ENCODE measurements around the gene ATP1A1. TPM values are rescaled to one million over a fixed set of nuclear protein-coding genes. Genes with fewer than 3 reads are reported as not detected.
A peak's percentile ranks its signal among the peaks of the same experiment; 100 is the strongest.

Gene ATP1A1
- total RNA-seq (ENCODE audit: unreplicated experiment), result 78.4 TPM
- long read RNA-seq, transcript ATP1A1-201 (23 exons, 3,654 nt), result major isoform, 5 of 8 reads
- long read RNA-seq, partial matches to known transcripts, result 1 of 8 reads
- long read RNA-seq, other reads (novel, unspliced or antisense), result 1 of 8 reads

DNA sequence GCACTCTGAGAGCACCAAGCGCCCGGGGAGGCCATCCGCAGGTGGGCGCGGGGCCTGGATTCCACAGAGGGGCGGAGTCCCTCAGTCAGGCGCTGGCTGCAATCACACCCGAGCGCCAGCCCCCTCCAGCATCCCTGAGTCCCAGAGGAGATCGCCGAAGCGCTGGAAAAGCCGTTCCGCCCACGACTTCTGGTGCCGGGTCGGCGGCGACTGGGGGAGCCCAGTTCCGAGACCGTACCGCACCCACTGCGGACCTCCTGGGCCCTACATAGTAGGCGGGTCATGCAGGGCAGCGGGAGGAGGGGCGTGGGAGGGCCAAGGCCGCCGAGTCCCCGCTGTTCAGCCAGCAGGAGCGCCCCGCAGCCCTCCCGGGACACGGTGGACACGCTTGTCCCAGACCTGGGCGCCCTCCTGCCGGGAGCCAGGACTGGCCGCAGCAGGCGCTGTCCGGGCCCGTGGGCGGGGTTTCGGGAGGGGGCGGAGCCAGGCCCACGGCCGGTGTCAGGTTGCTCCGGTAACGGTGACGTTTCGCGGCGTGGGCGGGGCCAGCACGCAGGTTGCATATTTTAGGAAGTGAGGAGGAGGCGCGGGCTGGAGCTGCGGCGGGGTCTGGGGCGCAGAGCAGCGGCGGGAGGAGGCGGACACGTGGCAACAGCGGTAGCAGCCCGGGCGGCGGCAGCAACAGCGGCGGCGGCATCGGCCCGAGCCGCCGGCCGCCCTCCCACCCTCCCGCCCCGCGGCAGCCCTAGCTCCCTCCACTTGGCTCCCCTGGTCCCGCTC lies at the start of gene ATP1A1:
Gene ATP1A1 (plus strand): TSS at position 594 of the 780 bp plus-strand sequence. CDS start 268 bp downstream, outside the sequence.
- H3K36me3 Mint-ChIP-seq (ENCODE audit: unreplicated experiment), result no peaks in the 10 kb centered on the region
- TF ChIP-seq, protein P1, sequence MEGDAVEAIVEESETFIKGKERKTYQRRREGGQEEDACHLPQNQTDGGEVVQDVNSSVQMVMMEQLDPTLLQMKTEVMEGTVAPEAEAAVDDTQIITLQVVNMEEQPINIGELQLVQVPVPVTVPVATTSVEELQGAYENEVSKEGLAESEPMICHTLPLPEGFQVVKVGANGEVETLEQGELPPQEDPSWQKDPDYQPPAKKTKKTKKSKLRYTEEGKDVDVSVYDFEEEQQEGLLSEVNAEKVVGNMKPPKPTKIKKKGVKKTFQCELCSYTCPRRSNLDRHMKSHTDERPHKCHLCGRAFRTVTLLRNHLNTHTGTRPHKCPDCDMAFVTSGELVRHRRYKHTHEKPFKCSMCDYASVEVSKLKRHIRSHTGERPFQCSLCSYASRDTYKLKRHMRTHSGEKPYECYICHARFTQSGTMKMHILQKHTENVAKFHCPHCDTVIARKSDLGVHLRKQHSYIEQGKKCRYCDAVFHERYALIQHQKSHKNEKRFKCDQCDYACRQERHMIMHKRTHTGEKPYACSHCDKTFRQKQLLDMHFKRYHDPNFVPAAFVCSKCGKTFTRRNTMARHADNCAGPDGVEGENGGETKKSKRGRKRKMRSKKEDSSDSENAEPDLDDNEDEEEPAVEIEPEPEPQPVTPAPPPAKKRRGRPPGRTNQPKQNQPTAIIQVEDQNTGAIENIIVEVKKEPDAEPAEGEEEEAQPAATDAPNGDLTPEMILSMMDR (IDR thresholded peaks at IDR 0.05; ENCODE audit: partially characterized antibody, unreplicated experiment), result no peak
- no peaks in the 10 kb centered on the region for H3K27me3 Mint-ChIP-seq (ENCODE audit: unreplicated experiment)
- peak; percentile 96 for DNase-seq
- H3K4me1 Mint-ChIP-seq (ENCODE audit: low read depth, unreplicated experiment), result peaks cover 23% of the 10 kb centered on the region
- H3K4me3 Mint-ChIP-seq (ENCODE audit: unreplicated experiment), result peak within 1 kb of the TSS; percentile 97
- H3K9me3 Mint-ChIP-seq (ENCODE audit: unreplicated experiment), result peaks cover 14% of the 10 kb centered on the region
- H3K27ac Mint-ChIP-seq (ENCODE audit: unreplicated experiment), result peak within 1 kb of the TSS; percentile 89

GRCh38 chr1:116323491-116323890 lies 49.6 kb upstream of the ATP1A1 start:
- Mint-ChIP-seq H3K4me3 (ENCODE audit: unreplicated experiment) (no peak overlapping the region), H3K4me1 (ENCODE audit: low read depth, unreplicated experiment) (no peaks in the 10 kb centered on the region), H3K27me3 (ENCODE audit: unreplicated experiment) (peaks cover 2% of the 10 kb centered on the region), H3K27ac (ENCODE audit: unreplicated experiment) (no peak overlapping the region), H3K9me3 (ENCODE audit: unreplicated experiment) (no peaks in the 10 kb centered on the region), H3K36me3 (ENCODE audit: unreplicated experiment) (no peaks in the 10 kb centered on the region)
- TF ChIP-seq, protein P1 (IDR thresholded peaks at IDR 0.05; ENCODE audit: partially characterized antibody, unreplicated experiment), result no peak
- DNase-seq, result no peak

DNA sequence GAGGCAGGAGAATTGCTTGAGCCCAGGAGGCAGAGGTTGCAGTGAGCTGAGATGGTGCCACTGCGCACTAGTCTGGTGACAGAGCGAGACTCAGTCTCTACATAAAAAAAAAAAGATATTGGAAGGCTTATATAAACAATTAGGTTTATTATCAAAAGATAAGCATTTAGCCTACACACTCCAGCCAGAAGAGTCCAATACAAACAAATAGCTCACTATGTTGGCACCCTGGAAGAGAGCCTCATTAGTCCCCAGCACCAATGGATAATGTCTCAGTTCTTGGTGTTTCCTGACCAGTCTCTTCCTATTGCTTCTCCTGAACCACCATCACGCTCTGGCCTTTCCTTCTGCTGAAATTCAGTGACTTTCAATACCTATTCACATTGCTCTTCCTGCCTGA lies 48.6 kb upstream of the ATP1A1 start:
- Mint-ChIP-seq H3K36me3 (ENCODE audit: unreplicated experiment) (no peaks in the 10 kb centered on the region), H3K4me3 (ENCODE audit: unreplicated experiment) (no peak overlapping the region), H3K4me1 (ENCODE audit: low read depth, unreplicated experiment) (no peaks in the 10 kb centered on the region), H3K9me3 (ENCODE audit: unreplicated experiment) (no peaks in the 10 kb centered on the region), H3K27me3 (ENCODE audit: unreplicated experiment) (peaks cover 2% of the 10 kb centered on the region), H3K27ac (ENCODE audit: unreplicated experiment) (no peak overlapping the region)
- no peak for DNase-seq
- TF ChIP-seq, protein P1 (IDR thresholded peaks at IDR 0.05; ENCODE audit: partially characterized antibody, unreplicated experiment), result no peak

GRCh38 chr1:116325104-116325503 lies 47.9 kb upstream of the ATP1A1 start:
- Mint-ChIP-seq H3K27me3 (ENCODE audit: unreplicated experiment) (peaks cover 2% of the 10 kb centered on the region), H3K9me3 (ENCODE audit: unreplicated experiment) (no peaks in the 10 kb centered on the region), H3K4me1 (ENCODE audit: low read depth, unreplicated experiment) (no peaks in the 10 kb centered on the region), H3K27ac (ENCODE audit: unreplicated experiment) (no peak overlapping the region), H3K4me3 (ENCODE audit: unreplicated experiment) (no peak overlapping the region), H3K36me3 (ENCODE audit: unreplicated experiment) (no peaks in the 10 kb centered on the region)
- DNase-seq, result no peak
- TF ChIP-seq, protein P1 (IDR thresholded peaks at IDR 0.05; ENCODE audit: partially characterized antibody, unreplicated experiment), result no peak

GRCh38 chr1:116325922-116326321 lies 47.1 kb upstream of the ATP1A1 start:
- no peaks in the 10 kb centered on the region for H3K9me3 Mint-ChIP-seq (ENCODE audit: unreplicated experiment)
- DNase-seq, result no peak
- no peaks in the 10 kb centered on the region for H3K4me1 Mint-ChIP-seq (ENCODE audit: low read depth, unreplicated experiment)
- TF ChIP-seq, protein P1 (IDR thresholded peaks at IDR 0.05; ENCODE audit: partially characterized antibody, unreplicated experiment), result no peak
- no peak overlapping the region for H3K27ac Mint-ChIP-seq (ENCODE audit: unreplicated experiment)
- H3K4me3 Mint-ChIP-seq (ENCODE audit: unreplicated experiment), result no peak overlapping the region
- H3K36me3 Mint-ChIP-seq (ENCODE audit: unreplicated experiment), result no peaks in the 10 kb centered on the region
- H3K27me3 Mint-ChIP-seq (ENCODE audit: unreplicated experiment), result peaks cover 2% of the 10 kb centered on the region

All from glutamatergic neuron (in vitro differentiated cells).